ENCODE data around the gene NPW. TPM values are rescaled to one million over a fixed set of nuclear protein-coding genes. Genes with fewer than 3 reads are reported as not detected.

Gene NPW
- 2.3 TPM for polyA plus RNA-seq (2013, experiment 1 of 2; ENCODE audit: insufficient read length)
- polyA plus RNA-seq (2013, experiment 2 of 2; ENCODE audit: insufficient read length) = 4.1 TPM

- no peak for DNase-seq
Measured at GRCh38 chr16:2019518-2019920, at the start of gene NPW. Gene NPW, plus strand, starts transcription at chr16:2019785.

GRCh38 chr16:1971796-1972489, 47.6 kb upstream of the NPW start, which contains the start of gene TBL3:
Gene TBL3, plus strand, starts transcription at chr16:1972053. Its CDS starts 112 bp downstream, at chr16:1972165.
- peak; percentile 97 for DNase-seq

- no peak for DNase-seq
Measured at GRCh38 chr16:1972490-1972877, 47.1 kb upstream of the NPW start.

GRCh38 chr16:1973461-1974156, 46.0 kb upstream of the NPW start:
- DNase-seq = no peak

GRCh38 chr16:1974157-1975070, 45.2 kb upstream of the NPW start:
- no peak for DNase-seq

- DNase-seq = no peak
Measured at GRCh38 chr16:1975432-1976215, 44.0 kb upstream of the NPW start.

GRCh38 chr16:1976216-1976520, 43.4 kb upstream of the NPW start:
- no peak for DNase-seq

- no peak for DNase-seq
Measured at GRCh38 chr16:1976951-1977874, 42.4 kb upstream of the NPW start.

GRCh38 chr16:1977875-1978268, 41.7 kb upstream of the NPW start:
- no peak for DNase-seq

GRCh38 chr16:1978476-1979120, 41.0 kb upstream of the NPW start:
- no peak for DNase-seq

GRCh38 chr16:1979271-1980029, 40.1 kb upstream of the NPW start:
- no peak for DNase-seq

GRCh38 chr16:1980030-1980769, 39.4 kb upstream of the NPW start:
- no peak for DNase-seq

- DNase-seq = no peak
Measured at GRCh38 chr16:1980770-1981087, 38.9 kb upstream of the NPW start.

- DNase-seq = no peak
Measured at GRCh38 chr16:1981398-1981836, 38.2 kb upstream of the NPW start, which contains the start of gene NOXO1. Gene NOXO1, minus strand, starts transcription at chr16:1981469. Its CDS starts 290 bp downstream, at chr16:1981179.

- no peak for DNase-seq
Measured at GRCh38 chr16:1982013-1982433, 37.6 kb upstream of the NPW start.

- no peak for DNase-seq
Measured at GRCh38 chr16:1982991-1983543, 36.5 kb upstream of the NPW start.

GRCh38 chr16:1983544-1984346, 35.8 kb upstream of the NPW start, which contains the start of gene GFER:
Gene GFER, plus strand, starts transcription at chr16:1984193. Its CDS starts 26 bp downstream, at chr16:1984219.
- DNase-seq = peak; percentile 94

Measured in fibroblast of skin of scalp (primary cell).